ENCODE results near the gene DALRD3. TPM values are rescaled to one million over a fixed set of nuclear protein-coding genes. Genes with fewer than 3 reads are reported as not detected.
A peak's percentile ranks its signal among the peaks of the same experiment; 100 is the strongest.

Gene DALRD3
- total RNA-seq, 1 donor from 2014 or later: 16.0 TPM

GRCh38 chr3:49006408-49007067, 11.8 kb downstream of the DALRD3 start:
- DNase-seq (ENCODE audit: low spot score): no peak

GRCh38 chr3:49005998-49006397, 12.4 kb downstream of the DALRD3 start:
- DNase-seq (ENCODE audit: low spot score): no peak

GRCh38 chr3:49005303-49005680, 13.1 kb downstream of the DALRD3 start:
- DNase-seq (ENCODE audit: low spot score): no peak

GRCh38 chr3:49004352-49005302, 13.8 kb downstream of the DALRD3 start:
- no peak for DNase-seq (ENCODE audit: low spot score)

- no peak for DNase-seq (ENCODE audit: low spot score)
Observed at GRCh38 chr3:49001155-49001554, 17.2 kb downstream of the DALRD3 start.

- DNase-seq (ENCODE audit: low spot score): no peak
Observed at GRCh38 chr3:48999085-48999858, 19.1 kb downstream of the DALRD3 start.

- no peak for DNase-seq (ENCODE audit: low spot score)
Observed at GRCh38 chr3:48997714-48998637, 20.4 kb downstream of the DALRD3 start.

GRCh38 chr3:48997102-48997635, 21.2 kb downstream of the DALRD3 start:
- DNase-seq (ENCODE audit: low spot score): no peak

- DNase-seq (ENCODE audit: low spot score): no peak
Observed at GRCh38 chr3:48996640-48997039, 21.7 kb downstream of the DALRD3 start.

- no peak for DNase-seq (ENCODE audit: low spot score)
Observed at GRCh38 chr3:48993834-48994233, 24.5 kb downstream of the DALRD3 start.

- DNase-seq (ENCODE audit: low spot score): no peak
Observed at GRCh38 chr3:48991851-48992545, 26.4 kb downstream of the DALRD3 start.

GRCh38 chr3:48990636-48991469, 27.5 kb downstream of the DALRD3 start:
- no peak for DNase-seq (ENCODE audit: low spot score)

- peak; percentile 95 for DNase-seq (ENCODE audit: low spot score)
Observed at GRCh38 chr3:48989796-48990635, 28.4 kb downstream of the DALRD3 start, which contains the start of gene P4HTM. Gene P4HTM, plus strand, starts transcription at chr3:48990241. Its CDS starts 16 bp downstream, at chr3:48990257.

GRCh38 chr3:48989126-48989795, 29.1 kb downstream of the DALRD3 start:
- no peak for DNase-seq (ENCODE audit: low spot score)

GRCh38 chr3:48985831-48986376, 32.5 kb downstream of the DALRD3 start:
- DNase-seq (ENCODE audit: low spot score): peak; percentile 64

- no peak for DNase-seq (ENCODE audit: low spot score)
Observed at GRCh38 chr3:48984663-48985062, 33.7 kb downstream of the DALRD3 start.

GRCh38 chr3:48983096-48983495, 35.3 kb downstream of the DALRD3 start:
- DNase-seq (ENCODE audit: low spot score): peak; percentile 55

Data from mesenteric fat pad (tissue), 1 donor.